Measurements from ENCODE around the gene IFFO2. TPM values are rescaled to one million over a fixed set of nuclear protein-coding genes. Genes with fewer than 3 reads are reported as not detected.

Gene IFFO2
- total and polyA plus RNA-seq, 2 of the 13 experiments (the other 11 are each of a cell fraction or from before 2014, with no cell fraction given) = 7.3 to 16.7 TPM

- Histone ChIP-seq H2AFZ (ENCODE audit: low read length) (no peak overlapping the region), H3K9me3 (ENCODE audit: low read length) (no peaks in the 10 kb centered on the region), H3K9ac (ENCODE audit: insufficient read depth, low read depth, low read length) (no peak overlapping the region), H3K4me2 (ENCODE audit: low read depth, low read length) (no peak overlapping the region), H3K27me3 (ENCODE audit: control insufficient read depth in 1 of 2, insufficient read depth in 2 of 2, low read length in 2 of 2) (peaks cover 1 to 9% of the 10 kb centered on the region in 2 experiments; a peak in 2 of 5 replicates), H4K20me1 (ENCODE audit: insufficient read depth, low read length) (no peaks in the 10 kb centered on the region), H3K4me1 (ENCODE audit: insufficient read depth, low read length) (peaks cover 7% of the 10 kb centered on the region; the same call in 1 of the 2 replicates), H3K4me3 (replicated peaks in 1 of 3; ENCODE audit: insufficient read depth in 1 of 3, low read depth in 2 of 3, low read length in 3 of 3) (no peak overlapping the region), H3K79me2 (ENCODE audit: insufficient read depth, low read length) (no peaks in the 10 kb centered on the region), H3K36me3 (replicated peaks in 1 of 2; ENCODE audit: control insufficient read depth in 1 of 2, insufficient read depth in 2 of 2, low read length in 2 of 2) (no peaks in the 10 kb centered on the region), H3K27ac (ENCODE audit: extremely low read length, insufficient read depth, low read length) (no peak overlapping the region)
- 53% methylated on average over 2 of the region's 2 CpGs for WGBS (ENCODE audit: low lambda C conversion rate)
- ChIA-PET POLR2A (no interaction called here), CTCF (ENCODE audit: low intra/inter-chr PET ratio, low total read pairs) (no interaction called here)
- TF ChIP-seq KDM4B (CRISPR knock-in tag; IDR thresholded peaks at IDR 0.05) = no peak
- TF ChIP-seq ZNF12 (CRISPR knock-in tag; IDR thresholded peaks at IDR 0.05) = peak; percentile 61; the same call in 1 of the 2 replicates
- FAIRE-seq (no peak), ATAC-seq (no peak), DNase-seq (ENCODE audit: low spot score) (no peak)
- no TSS peak for BruUV-seq (replicated peaks)
- intact Hi-C loops (cut with micrococcal nuclease; ENCODE audit: unreplicated experiment) = no loop called here
- in situ Hi-C loops (cut with HindIII; ENCODE audit: extremely low pct_ligation_motif_present, low pct_unique_long_range_greater_than_20kb) = no loop called here
These were observed 24.8 kb upstream of the IFFO2 start for GRCh38 chr1:18981242-18981641.

- TF ChIP-seq RAD21 (CRISPR knock-in tag; IDR thresholded peaks at IDR 0.05) (no peak), AFF4 (CRISPR knock-in tag; IDR thresholded peaks at IDR 0.05) (no peak), GATAD2A (CRISPR knock-in tag; IDR thresholded peaks at IDR 0.05) (no peak), CERS6 (CRISPR knock-in tag; IDR thresholded peaks at IDR 0.05) (no peak), DNMT3B (CRISPR knock-in tag; conservative IDR thresholded peaks at IDR 0.05) (no peak), STAT6 (CRISPR knock-in tag; IDR thresholded peaks at IDR 0.05; ENCODE audit: borderline replicate concordance) (no peak), E2F2 (CRISPR knock-in tag; IDR thresholded peaks at IDR 0.05; ENCODE audit: borderline replicate concordance) (no peak)
- Histone ChIP-seq H3K4me3 (replicated peaks in 1 of 3; ENCODE audit: insufficient read depth in 1 of 3, low read depth in 2 of 3, low read length in 3 of 3) (no peak overlapping the region), H2AFZ (ENCODE audit: low read length) (no peak overlapping the region), H3K27ac (ENCODE audit: extremely low read length, insufficient read depth, low read length) (no peak overlapping the region), H3K36me3 (replicated peaks in 1 of 2; ENCODE audit: control insufficient read depth in 1 of 2, insufficient read depth in 2 of 2, low read length in 2 of 2) (no peaks in the 10 kb centered on the region), H4K20me1 (ENCODE audit: insufficient read depth, low read length) (no peaks in the 10 kb centered on the region), H3K9ac (ENCODE audit: insufficient read depth, low read depth, low read length) (no peak overlapping the region), H3K4me2 (ENCODE audit: low read depth, low read length) (no peak overlapping the region), H3K79me2 (ENCODE audit: insufficient read depth, low read length) (no peaks in the 10 kb centered on the region), H3K9me3 (ENCODE audit: low read length) (no peaks in the 10 kb centered on the region), H3K27me3 (ENCODE audit: control insufficient read depth in 1 of 2, insufficient read depth in 2 of 2, low read length in 2 of 2) (peaks cover 1 to 14% of the 10 kb centered on the region in 2 experiments; a peak in 2 of 5 replicates), H3K4me1 (ENCODE audit: insufficient read depth, low read length) (no peaks in the 10 kb centered on the region)
- intact Hi-C loops (cut with micrococcal nuclease; ENCODE audit: unreplicated experiment) (no loop called here), in situ Hi-C loops (cut with HindIII; ENCODE audit: extremely low pct_ligation_motif_present, low pct_unique_long_range_greater_than_20kb) (no loop called here)
- FAIRE-seq (no peak), DNase-seq (ENCODE audit: low spot score) (no peak), ATAC-seq (no peak)
- BruUV-seq (replicated peaks) = no TSS peak
- ChIA-PET POLR2A (no interaction called here), CTCF (ENCODE audit: low intra/inter-chr PET ratio, low total read pairs) (no interaction called here)
- 0% methylated on average over 2 of the region's 2 CpGs for WGBS (ENCODE audit: low lambda C conversion rate)
These were observed 22.2 kb upstream of the IFFO2 start for GRCh38 chr1:18978706-18979105.
